Loucy (cell line): Measurements from ENCODE around the gene TRMU.

Experiments used
- H2AFZ ChIP-seq: fragments of 200-600 bp; sonication (generic); 2 replicates; pipeline ENCODE4 v1.6.0; 2016; ENCODE audit warnings: antibody characterized with exemption, mild to moderate bottlenecking, low read length, moderate library complexity
- H3F3A ChIP-seq: fragments of 200-600 bp; 2 replicates; pipeline ENCODE4 v1.6.0; 2016; ENCODE audit warnings: antibody characterized with exemption, low read depth, mild to moderate bottlenecking
- H3K27me3 ChIP-seq: fragments of 200-600 bp; sonication (generic); 2 replicates; pipeline ENCODE4 v1.6.1; 2014; ENCODE audit warnings: low read length, mild to moderate bottlenecking; ENCODE audit not compliant: insufficient read depth, poor library complexity, severe bottlenecking
- H3K36me3 ChIP-seq: fragments of 200-600 bp; sonication (generic); 2 replicates; pipeline ENCODE4 v1.6.1; 2016; ENCODE audit warnings: low read length; ENCODE audit not compliant: insufficient read depth
- H3K4me1 ChIP-seq: fragments of 200-600 bp; sonication (generic); 2 replicates; pipeline ENCODE4 v1.5.1; 2014; ENCODE audit warnings: low read length, mild to moderate bottlenecking; ENCODE audit not compliant: insufficient read depth, poor library complexity, severe bottlenecking
- H3K4me2 ChIP-seq: fragments of 200-600 bp; sonication (generic); 2 replicates; pipeline ENCODE4 v1.6.0; 2014; ENCODE audit warnings: antibody characterized with exemption, low read length, low read depth, mild to moderate bottlenecking; ENCODE audit not compliant: poor library complexity, severe bottlenecking
- H3K4me3 ChIP-seq: fragments of 200-600 bp; sonication (generic); 2 replicates; pipeline ENCODE4 v1.5.1; 2014; ENCODE audit warnings: low read length, mild to moderate bottlenecking, mixed read lengths; ENCODE audit not compliant: poor library complexity, severe bottlenecking
- H3K79me2 ChIP-seq: fragments of 200-600 bp; sonication (generic); 2 replicates; pipeline ENCODE4 v1.6.1; 2014; ENCODE audit warnings: low read length; ENCODE audit not compliant: insufficient read depth
- H3K9ac ChIP-seq: fragments of 200-600 bp; sonication (generic); 2 replicates; pipeline ENCODE4 v1.6.0; 2014; ENCODE audit warnings: mild to moderate bottlenecking, low read depth, low read length, moderate library complexity; ENCODE audit not compliant: poor library complexity, severe bottlenecking
- H3K9me2 ChIP-seq: fragments of 200-600 bp; sonication (generic); replicated peaks from 2 replicates; pipeline ENCODE4 v1.6.1; 2016; ENCODE audit warnings: low read depth, low read length, mixed read lengths
- H3K9me3 ChIP-seq: fragments of 200-600 bp; sonication (generic); 2 replicates; pipeline ENCODE4 v1.6.1; 2014; ENCODE audit warnings: mild to moderate bottlenecking, antibody characterized with exemption, low read length, low read depth; ENCODE audit not compliant: insufficient read depth
- H4K20me1 ChIP-seq: fragments of 200-600 bp; sonication (generic); 2 replicates; pipeline ENCODE4 v1.6.0; 2014; ENCODE audit warnings: antibody characterized with exemption, low read length, mild to moderate bottlenecking; ENCODE audit not compliant: insufficient read depth, poor library complexity, severe bottlenecking
- CTCF ChIP-seq: fragments of 200-600 bp; sonication (generic); conservative IDR thresholded peaks from 2 replicates; pipeline ENCODE4 v1.5.1; 2014; ENCODE audit warnings: mild to moderate bottlenecking, antibody characterized with exemption, low read length
- EZH2phosphoT487 ChIP-seq: fragments of 200-600 bp; IDR thresholded peaks from 2 replicates; pipeline ENCODE4 v1.6.1; 2018; ENCODE audit warnings: antibody characterized with exemption, mild to moderate bottlenecking, moderate library complexity, borderline replicate concordance

TRMU gene

GRCh38 chr22:46319319-46319718 is 16.2 kb upstream of the TRMU start:
- H3K36me3 ChIP-seq, result peaks cover 93% of the 10 kb centered on the region
- H3K9ac ChIP-seq, result no peak overlapping the region
- peaks cover 69% of the 10 kb centered on the region for H3K79me2 ChIP-seq
- H3F3A ChIP-seq, result no peaks in the 10 kb centered on the region
- no peaks in the 10 kb centered on the region for H3K27me3 ChIP-seq
- H4K20me1 ChIP-seq, result peaks cover 25% of the 10 kb centered on the region
- no peaks in the 10 kb centered on the region for H3K9me3 ChIP-seq
- H3K9me2 ChIP-seq, result no peaks in the 10 kb centered on the region
- H3K4me1 ChIP-seq, result no peaks in the 10 kb centered on the region
- H2AFZ ChIP-seq, result no peak overlapping the region
- TF ChIP-seq EZH2phosphoT487 (no peak), CTCF (no peak)
- no peak overlapping the region for H3K4me3 ChIP-seq
- no peak overlapping the region for H3K4me2 ChIP-seq

- H3K36me3 ChIP-seq, result peaks cover 94% of the 10 kb centered on the region
- H3K4me3 ChIP-seq, result no peak overlapping the region
- H3K4me1 ChIP-seq, result no peaks in the 10 kb centered on the region
- no peak overlapping the region for H3K4me2 ChIP-seq
- H3K9me2 ChIP-seq, result no peaks in the 10 kb centered on the region
- no peak overlapping the region for H2AFZ ChIP-seq
- no peak overlapping the region for H3K9ac ChIP-seq
- no peaks in the 10 kb centered on the region for H3K27me3 ChIP-seq
- TF ChIP-seq CTCF, result no peak
- TF ChIP-seq EZH2phosphoT487, result no peak
- no peaks in the 10 kb centered on the region for H3F3A ChIP-seq
- peaks cover 25% of the 10 kb centered on the region for H4K20me1 ChIP-seq
- H3K79me2 ChIP-seq, result peaks cover 68% of the 10 kb centered on the region
- H3K9me3 ChIP-seq, result no peaks in the 10 kb centered on the region
These were observed 15.3 kb upstream of the TRMU start for GRCh38 chr22:46320166-46320710.

GRCh38 chr22:46320716-46321386 is 14.7 kb upstream of the TRMU start:
- Histone ChIP-seq H3K36me3 (peaks cover 94% of the 10 kb centered on the region), H3K9ac (no peak overlapping the region), H3K4me1 (no peaks in the 10 kb centered on the region), H3K4me2 (no peak overlapping the region), H3K79me2 (peaks cover 62% of the 10 kb centered on the region; the same call in 1 of the 2 replicates), H3K9me2 (no peaks in the 10 kb centered on the region), H3K4me3 (no peak overlapping the region), H3F3A (no peaks in the 10 kb centered on the region), H2AFZ (no peak overlapping the region), H3K9me3 (no peaks in the 10 kb centered on the region), H4K20me1 (peaks cover 25% of the 10 kb centered on the region), H3K27me3 (no peaks in the 10 kb centered on the region)
- TF ChIP-seq CTCF (no peak), EZH2phosphoT487 (no peak)
